ENCODE data around the gene ZNF334.

The ZNF334 gene

GRCh38 chr20:46520540-46520939 is 7.2 kb upstream of the ZNF334 start:
- DNase-seq (ENCODE audit: low read depth), result no peak
- TF ChIP-seq CTCF (IDR thresholded peaks at IDR 0.05; ENCODE audit: low read depth, low read length, missing control alignments), result no peak
- no peak overlapping the region for H3K4me3 ChIP-seq (ENCODE audit: low read depth, low read length)
- in situ Hi-C loops (cut with HindIII; ENCODE audit: low sequenced_read_pairs), result no loop called here

GRCh38 chr20:46519471-46520068 is 6.2 kb upstream of the ZNF334 start:
- no peak overlapping the region for H3K4me3 ChIP-seq (ENCODE audit: low read depth, low read length)
- TF ChIP-seq CTCF (IDR thresholded peaks at IDR 0.05; ENCODE audit: low read depth, low read length, missing control alignments), result no peak
- in situ Hi-C loops (cut with HindIII; ENCODE audit: low sequenced_read_pairs), result no loop called here
- DNase-seq (ENCODE audit: low read depth), result no peak

- DNase-seq (ENCODE audit: low read depth), result no peak
- TF ChIP-seq CTCF (IDR thresholded peaks at IDR 0.05; ENCODE audit: low read depth, low read length, missing control alignments), result no peak
- in situ Hi-C loops (cut with HindIII; ENCODE audit: low sequenced_read_pairs), result no loop called here
- H3K4me3 ChIP-seq (ENCODE audit: low read depth, low read length), result no peak overlapping the region
These were observed 3.8 kb downstream of the ZNF334 start for GRCh38 chr20:46509523-46509922.

- no peak overlapping the region for H3K4me3 ChIP-seq (ENCODE audit: low read depth, low read length)
- DNase-seq (ENCODE audit: low read depth), result no peak
- TF ChIP-seq CTCF (IDR thresholded peaks at IDR 0.05; ENCODE audit: low read depth, low read length, missing control alignments), result no peak
- in situ Hi-C loops (cut with HindIII; ENCODE audit: low sequenced_read_pairs), result no loop called here
These were observed 5.5 kb downstream of the ZNF334 start for GRCh38 chr20:46507760-46508407.

GRCh38 chr20:46505506-46505905 is 7.9 kb downstream of the ZNF334 start:
- no peak for TF ChIP-seq CTCF (IDR thresholded peaks at IDR 0.05; ENCODE audit: low read depth, low read length, missing control alignments)
- in situ Hi-C loops (cut with HindIII; ENCODE audit: low sequenced_read_pairs), result no loop called here
- no peak overlapping the region for H3K4me3 ChIP-seq (ENCODE audit: low read depth, low read length)
- DNase-seq (ENCODE audit: low read depth), result no peak

GRCh38 chr20:46501961-46502360 is 11.4 kb downstream of the ZNF334 start:
- in situ Hi-C loops (cut with HindIII; ENCODE audit: low sequenced_read_pairs), result no loop called here
- no peak for TF ChIP-seq CTCF (IDR thresholded peaks at IDR 0.05; ENCODE audit: low read depth, low read length, missing control alignments)
- H3K4me3 ChIP-seq (ENCODE audit: low read depth, low read length), result no peak overlapping the region
- no peak for DNase-seq (ENCODE audit: low read depth)

Measured in astrocyte of the cerebellum (primary cell).